HepG2 (cell line): ENCODE data around the gene APOC1. TPM values are rescaled to one million over a fixed set of nuclear protein-coding genes. Genes with fewer than 3 reads are reported as not detected.

ENCODE experiments used
- ARHGAP35 ChIP-seq: sonication (generic); formaldehyde crosslinking; IDR thresholded peaks from 2 replicates; pipeline ENCODE4 v1.9.0; 2022; ENCODE audit warnings: mild to moderate bottlenecking, inconsistent platforms, moderate library complexity, missing genetic modification reagents, borderline replicate concordance
- ETV6 ChIP-seq: sonication (generic); formaldehyde crosslinking; conservative IDR thresholded peaks from 2 replicates; pipeline ENCODE4 v1.4.0; 2020; ENCODE audit warnings: missing genetic modification reagents
- HOXA5 ChIP-seq: sonication (generic); formaldehyde crosslinking; IDR thresholded peaks from 2 replicates; pipeline ENCODE4 v1.4.0; 2020; ENCODE audit warnings: missing genetic modification reagents
- KLF13 ChIP-seq: sonication (generic); formaldehyde crosslinking; IDR thresholded peaks from 2 replicates; pipeline ENCODE4 v1.4.0; 2020; ENCODE audit warnings: mild to moderate bottlenecking, missing genetic modification reagents
- LCORL ChIP-seq, 2 experiments: fragments of 450-650 bp in 1 of 2; sonication (generic) in 1 of 2; formaldehyde crosslinking in 1 of 2; IDR thresholded peaks; 2 replicates each; pipeline versions ENCODE4 v1.5.0 to v1.6.1; 2017 to 2020; ENCODE audit warnings: antibody characterized with exemption in 1 of 2, missing genetic modification reagents in 1 of 2
- MAF1 ChIP-seq: sonication (generic); formaldehyde crosslinking; IDR thresholded peaks from 2 replicates; pipeline ENCODE4 v1.5.0; 2020; ENCODE audit warnings: missing genetic modification reagents, borderline replicate concordance
- MEIS2 ChIP-seq: sonication (generic); formaldehyde crosslinking; IDR thresholded peaks from 2 replicates; pipeline ENCODE4 v1.9.0; 2021; ENCODE audit warnings: mild to moderate bottlenecking, missing genetic modification reagents
- MTF2 ChIP-seq: sonication (generic); formaldehyde crosslinking; IDR thresholded peaks from 2 replicates; pipeline ENCODE4 v1.5.0; 2020; ENCODE audit warnings: missing genetic modification reagents, borderline replicate concordance
- NRL ChIP-seq: sonication (generic); formaldehyde crosslinking; IDR thresholded peaks from 2 replicates; pipeline ENCODE4 v1.5.0; 2020; ENCODE audit warnings: missing genetic modification reagents, mild to moderate bottlenecking, moderate library complexity, borderline replicate concordance
- PCBP2 ChIP-seq: fragments of 200-400 bp; formaldehyde crosslinking; optimal IDR thresholded peaks from 2 replicates; pipeline ENCODE3; 2018; ENCODE audit warnings: low read length, low read depth; ENCODE audit not compliant: poor library complexity, severe bottlenecking
- RBM22 ChIP-seq: fragments of 200-400 bp; formaldehyde crosslinking; optimal IDR thresholded peaks from 2 replicates; pipeline ENCODE3; 2017; ENCODE audit warnings: mild to moderate bottlenecking, low read length, moderate library complexity
- RORA ChIP-seq: sonication (generic); formaldehyde crosslinking; IDR thresholded peaks from 2 replicates; pipeline ENCODE4 v1.5.0; 2020; ENCODE audit warnings: mild to moderate bottlenecking, missing genetic modification reagents, moderate library complexity
- THYN1 ChIP-seq: sonication (generic); formaldehyde crosslinking; IDR thresholded peaks from 2 replicates; pipeline ENCODE4 v1.8.1; 2023; ENCODE audit warnings: low read depth, mild to moderate bottlenecking, moderate library complexity, missing genetic modification reagents, borderline replicate concordance
- XBP1 ChIP-seq: sonication (generic); formaldehyde crosslinking; IDR thresholded peaks from 2 replicates; pipeline ENCODE4 v1.5.0; 2020; ENCODE audit warnings: missing genetic modification reagents
- ZBTB7A ChIP-seq: sonication (generic); formaldehyde crosslinking; IDR thresholded peaks from 2 replicates; pipeline ENCODE4 v1.8.0; 2022; ENCODE audit warnings: mild to moderate bottlenecking, missing genetic modification reagents
- ZC3H13 ChIP-seq: sonication (generic); formaldehyde crosslinking; IDR thresholded peaks from 2 replicates; pipeline ENCODE4 v1.8.1; 2023; ENCODE audit warnings: mild to moderate bottlenecking, missing genetic modification reagents, moderate library complexity
- ZFAT ChIP-seq: sonication (generic); formaldehyde crosslinking; conservative IDR thresholded peaks from 2 replicates; pipeline ENCODE4 v1.8.1; 2023; ENCODE audit warnings: missing genetic modification reagents, inconsistent platforms
- ZNF136 ChIP-seq: sonication (generic); formaldehyde crosslinking; IDR thresholded peaks from 2 replicates; pipeline ENCODE4 v1.8.1; 2022; ENCODE audit warnings: low read depth, mild to moderate bottlenecking, moderate library complexity, missing genetic modification reagents
- ZNF260 ChIP-seq: sonication (generic); formaldehyde crosslinking; IDR thresholded peaks from 2 replicates; pipeline ENCODE4 v1.4.0; 2020; ENCODE audit warnings: missing genetic modification reagents, low read depth, mild to moderate bottlenecking, borderline replicate concordance
- ZNF296 ChIP-seq: sonication (generic); formaldehyde crosslinking; conservative IDR thresholded peaks from 2 replicates; pipeline ENCODE4 v1.5.0; 2020; ENCODE audit warnings: mild to moderate bottlenecking, missing genetic modification reagents
- ZNF569 ChIP-seq: sonication (generic); formaldehyde crosslinking; IDR thresholded peaks from 2 replicates; pipeline ENCODE4 v1.5.0; 2020; ENCODE audit warnings: mild to moderate bottlenecking, missing genetic modification reagents, moderate library complexity, borderline replicate concordance
- ZNF619 ChIP-seq: sonication (generic); formaldehyde crosslinking; IDR thresholded peaks from 2 replicates; pipeline ENCODE4 v1.4.0; 2020; ENCODE audit warnings: mild to moderate bottlenecking, missing genetic modification reagents
- ZNF670 ChIP-seq: sonication (generic); formaldehyde crosslinking; IDR thresholded peaks from 2 replicates; pipeline ENCODE4 v1.8.0; 2022; ENCODE audit warnings: mild to moderate bottlenecking, missing genetic modification reagents, borderline replicate concordance
- polyA plus RNA-seq, 8 experiments: library from polyadenylated mRNA; depleted of rRNA in 3 of 8; stranded (reverse) in 7 of 8; unstranded in 1 of 8; fragments of >200 nt; fragmentation: Illumina TruSeq in 4 of 8; extraction: Trizol in 4 of 8; gene quantifications; 2 replicates each; pipeline versions ENCODE4 v1.2.1 to v1.2.3, GENCODE V29; 2011 to 2016; ENCODE audit warnings: low read depth in 4 of 8, missing spikeins in 1 of 8, mixed read lengths in 1 of 8; ENCODE audit not compliant: insufficient read depth in 1 of 8
- total RNA-seq, 5 experiments: library from RNA; depleted of rRNA; stranded (reverse); fragments of >200 nt; fragmentation: Illumina TruSeq; extraction: Trizol; gene quantifications; 2 replicates each; pipeline ENCODE4 v1.2.3, GENCODE V29; 2016; ENCODE audit warnings: low read depth in 1 of 5
- TF ChIP-seq, protein P1 (sequence below): IDR thresholded peaks from 2 replicates; pipeline ENCODE4 v1.6.1; 2016; ENCODE audit warnings: missing genetic modification reagents, missing compliant biosample characterization
- TF ChIP-seq, protein P2 (sequence below): IDR thresholded peaks from 2 replicates; pipeline ENCODE4 v1.6.1; 2016; ENCODE audit warnings: low read depth, borderline replicate concordance
- TF ChIP-seq, protein P3 (sequence below): sonication (generic); formaldehyde crosslinking; IDR thresholded peaks from 2 replicates; pipeline ENCODE4 v1.8.0; 2022; ENCODE audit warnings: missing genetic modification reagents, mild to moderate bottlenecking, moderate library complexity, borderline replicate concordance
- TF ChIP-seq, protein P4 (sequence below): sonication (generic); formaldehyde crosslinking; IDR thresholded peaks from 2 replicates; pipeline ENCODE4 v1.9.0; 2021; ENCODE audit warnings: missing genetic modification reagents, mild to moderate bottlenecking, borderline replicate concordance

The APOC1 gene
- total and polyA plus RNA-seq, 2 of the 13 experiments (the other 11 are each of a cell fraction or from before 2014, with no cell fraction given) = 600 to 1,235 TPM

DNA sequence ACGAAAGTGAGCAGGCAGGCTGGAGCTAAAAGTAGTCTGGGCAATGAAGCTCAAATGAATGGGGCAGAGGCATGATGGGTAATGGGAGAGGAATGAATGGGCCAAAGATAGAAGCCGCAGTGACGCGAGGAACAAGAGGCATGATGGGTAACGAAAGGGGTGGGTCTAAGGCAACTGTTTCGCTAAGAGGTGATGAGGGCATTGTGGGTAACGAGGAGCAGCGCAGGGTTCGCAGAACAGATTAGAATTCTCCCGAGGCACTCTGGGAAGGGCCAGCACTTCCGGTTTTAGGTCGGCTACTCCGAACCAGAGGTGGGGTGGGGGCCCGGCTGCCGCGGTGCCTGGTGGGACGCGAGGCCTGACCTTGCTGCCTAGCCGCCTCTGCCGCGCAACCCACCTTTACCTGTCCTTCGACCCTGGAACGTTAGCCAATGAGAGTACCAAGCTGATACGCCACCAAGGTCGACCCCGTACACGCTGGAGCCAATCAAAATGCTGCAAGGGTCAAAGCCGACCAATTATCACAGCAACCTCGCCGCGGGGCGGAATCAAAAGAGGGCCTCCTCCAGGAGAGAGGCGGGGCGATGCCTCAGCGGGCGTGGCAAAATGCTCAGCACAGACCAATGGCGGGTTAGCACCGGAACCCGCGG, 23.9 kb upstream of the APOC1 start (continued):
- 0 out of 2 replicates have a peak, but pooled peaks have one; percentile 47 for TF ChIP-seq MEIS2 (CRISPR knock-in tag)
- TF ChIP-seq ZNF569 = no peak
- no peak for TF ChIP-seq ZNF296 (CRISPR knock-in tag)
- TF ChIP-seq RORA (CRISPR knock-in tag) = no peak
- TF ChIP-seq XBP1 (CRISPR knock-in tag) = no peak
- TF ChIP-seq ZNF619 (CRISPR knock-in tag) = no peak
- TF ChIP-seq PCBP2 = no peak
- TF ChIP-seq ZNF260 (CRISPR knock-in tag) = no peak
- TF ChIP-seq ZBTB7A = no peak; the same call in 1 of the 2 replicates
- TF ChIP-seq ZC3H13 (CRISPR knock-in tag) = no peak
- TF ChIP-seq MTF2 (CRISPR knock-in tag) = no peak
- TF ChIP-seq, protein P1, sequence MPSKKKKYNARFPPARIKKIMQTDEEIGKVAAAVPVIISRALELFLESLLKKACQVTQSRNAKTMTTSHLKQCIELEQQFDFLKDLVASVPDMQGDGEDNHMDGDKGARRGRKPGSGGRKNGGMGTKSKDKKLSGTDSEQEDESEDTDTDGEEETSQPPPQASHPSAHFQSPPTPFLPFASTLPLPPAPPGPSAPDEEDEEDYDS = peak; percentile 33; the same call in 1 of the 2 replicates
- 0 out of 2 replicates have a peak, but pooled peaks have one; percentile 61 for TF ChIP-seq ZNF136 (CRISPR knock-in tag)
- TF ChIP-seq NRL (CRISPR knock-in tag) = no peak
- peak; percentile 87 for TF ChIP-seq RBM22
- TF ChIP-seq, protein P2, sequence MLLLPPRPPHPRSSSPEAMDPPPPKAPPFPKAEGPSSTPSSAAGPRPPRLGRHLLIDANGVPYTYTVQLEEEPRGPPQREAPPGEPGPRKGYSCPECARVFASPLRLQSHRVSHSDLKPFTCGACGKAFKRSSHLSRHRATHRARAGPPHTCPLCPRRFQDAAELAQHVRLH = peak; percentile 58; the same call in 1 of the 2 replicates
- no peak for TF ChIP-seq ZNF670 (CRISPR knock-in tag)
- TF ChIP-seq KLF13 (CRISPR knock-in tag) = no peak
- no peak for TF ChIP-seq ARHGAP35 (CRISPR knock-in tag)
- no peak for TF ChIP-seq THYN1 (CRISPR knock-in tag)
- TF ChIP-seq ZFAT (CRISPR knock-in tag) = peak; percentile 95
- TF ChIP-seq, protein P3, sequence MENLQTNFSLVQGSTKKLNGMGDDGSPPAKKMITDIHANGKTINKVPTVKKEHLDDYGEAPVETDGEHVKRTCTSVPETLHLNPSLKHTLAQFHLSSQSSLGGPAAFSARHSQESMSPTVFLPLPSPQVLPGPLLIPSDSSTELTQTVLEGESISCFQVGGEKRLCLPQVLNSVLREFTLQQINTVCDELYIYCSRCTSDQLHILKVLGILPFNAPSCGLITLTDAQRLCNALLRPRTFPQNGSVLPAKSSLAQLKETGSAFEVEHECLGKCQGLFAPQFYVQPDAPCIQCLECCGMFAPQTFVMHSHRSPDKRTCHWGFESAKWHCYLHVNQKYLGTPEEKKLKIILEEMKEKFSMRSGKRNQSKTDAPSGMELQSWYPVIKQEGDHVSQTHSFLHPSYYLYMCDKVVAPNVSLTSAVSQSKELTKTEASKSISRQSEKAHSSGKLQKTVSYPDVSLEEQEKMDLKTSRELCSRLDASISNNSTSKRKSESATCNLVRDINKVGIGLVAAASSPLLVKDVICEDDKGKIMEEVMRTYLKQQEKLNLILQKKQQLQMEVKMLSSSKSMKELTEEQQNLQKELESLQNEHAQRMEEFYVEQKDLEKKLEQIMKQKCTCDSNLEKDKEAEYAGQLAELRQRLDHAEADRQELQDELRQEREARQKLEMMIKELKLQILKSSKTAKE (CRISPR knock-in tag) = no peak
- no peak for TF ChIP-seq LCORL (IDR thresholded peaks at IDR 0.05)
- no peak for TF ChIP-seq LCORL (CRISPR knock-in tag; IDR thresholded peaks at IDR 0.05)
- TF ChIP-seq MAF1 (CRISPR knock-in tag) = no peak
- 0 out of 2 replicates have a peak, but pooled peaks have one; percentile 18 for TF ChIP-seq ETV6 (CRISPR knock-in tag)
- TF ChIP-seq, protein P4, sequence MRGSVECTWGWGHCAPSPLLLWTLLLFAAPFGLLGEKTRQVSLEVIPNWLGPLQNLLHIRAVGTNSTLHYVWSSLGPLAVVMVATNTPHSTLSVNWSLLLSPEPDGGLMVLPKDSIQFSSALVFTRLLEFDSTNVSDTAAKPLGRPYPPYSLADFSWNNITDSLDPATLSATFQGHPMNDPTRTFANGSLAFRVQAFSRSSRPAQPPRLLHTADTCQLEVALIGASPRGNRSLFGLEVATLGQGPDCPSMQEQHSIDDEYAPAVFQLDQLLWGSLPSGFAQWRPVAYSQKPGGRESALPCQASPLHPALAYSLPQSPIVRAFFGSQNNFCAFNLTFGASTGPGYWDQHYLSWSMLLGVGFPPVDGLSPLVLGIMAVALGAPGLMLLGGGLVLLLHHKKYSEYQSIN = no peak
- 0 out of 2 replicates have a peak, but pooled peaks have one; percentile 37 for TF ChIP-seq HOXA5 (CRISPR knock-in tag)
